H9 (cell line): ENCODE measurements around the gene RUVBL1. TPM values are rescaled to one million over a fixed set of nuclear protein-coding genes. Genes with fewer than 3 reads are reported as not detected.

Source experiments
- DNase-seq: peaks from one replicate; pipeline ENCODE4 v3.0.0-alpha.2; 2017
- H2AFZ ChIP-seq: one replicate; pipeline ENCODE4 v1.6.1; 2013; ENCODE audit warnings: mild to moderate bottlenecking, low read length, control low read depth, moderate library complexity
- H2AK5ac ChIP-seq: 2 replicates; pipeline ENCODE4 v1.6.1; 2013; ENCODE audit warnings: low read length, control low read depth, mixed read lengths; ENCODE audit not compliant: insufficient read length
- H2BK120ac ChIP-seq: one replicate; pipeline ENCODE4 v1.6.1; 2013; ENCODE audit warnings: low read depth, mild to moderate bottlenecking, low read length, control low read depth, inconsistent platforms; ENCODE audit not compliant: poor library complexity, severe bottlenecking
- H2BK12ac ChIP-seq: 2 replicates; pipeline ENCODE4 v1.6.1; 2013; ENCODE audit warnings: low read length, control low read depth, mixed read lengths, low read depth; ENCODE audit not compliant: insufficient read length
- H2BK15ac ChIP-seq: 2 replicates; pipeline ENCODE4 v1.6.1; 2013; ENCODE audit warnings: low read depth, low read length, control low read depth
- H2BK20ac ChIP-seq: one replicate; pipeline ENCODE4 v1.6.1; 2013; ENCODE audit warnings: low read depth, mild to moderate bottlenecking, low read length, control low read depth, inconsistent platforms; ENCODE audit not compliant: poor library complexity, severe bottlenecking
- H2BK5ac ChIP-seq: 2 replicates; pipeline ENCODE4 v1.6.1; 2013; ENCODE audit warnings: low read length, control low read depth, mixed read lengths; ENCODE audit not compliant: insufficient read length
- H3K14ac ChIP-seq: 2 replicates; pipeline ENCODE4 v1.6.1; 2013; ENCODE audit warnings: low read length, control low read depth; ENCODE audit not compliant: insufficient read depth
- H3K18ac ChIP-seq: 2 replicates; pipeline ENCODE4 v1.6.1; 2013; ENCODE audit warnings: low read depth, mild to moderate bottlenecking, mixed read lengths, low read length, control low read depth; ENCODE audit not compliant: insufficient read length
- H3K23ac ChIP-seq: 2 replicates; pipeline ENCODE4 v1.6.1; 2013; ENCODE audit warnings: low read length, control low read depth, mixed read lengths, low read depth; ENCODE audit not compliant: insufficient read length
- H3K23me2 ChIP-seq: 2 replicates; pipeline ENCODE4 v1.6.1; 2013; ENCODE audit warnings: low read depth, mild to moderate bottlenecking, mixed read lengths, low read length, control low read depth; ENCODE audit not compliant: insufficient read length, poor library complexity, severe bottlenecking
- H3K27ac ChIP-seq: 2 replicates; pipeline ENCODE4 v1.5.1; 2013; ENCODE audit warnings: low read length, control low read depth, mixed read lengths, low read depth; ENCODE audit not compliant: insufficient read length
- H3K27me3 ChIP-seq: 2 replicates; pipeline ENCODE4 v1.6.1; 2013; ENCODE audit warnings: low read length, control low read depth, inconsistent platforms; ENCODE audit not compliant: insufficient read depth
- H3K4ac ChIP-seq: 2 replicates; pipeline ENCODE4 v1.6.1; 2013; ENCODE audit warnings: low read depth, mild to moderate bottlenecking, control low read depth, inconsistent platforms, low read length, moderate library complexity
- H3K4me1 ChIP-seq: 2 replicates; pipeline ENCODE4 v1.6.1; 2013; ENCODE audit warnings: low read length, control low read depth, inconsistent platforms; ENCODE audit not compliant: insufficient read depth
- H3K4me2 ChIP-seq: 2 replicates; pipeline ENCODE4 v1.6.1; 2013; ENCODE audit warnings: low read length, control low read depth, mixed read lengths; ENCODE audit not compliant: insufficient read length, insufficient read depth
- H3K56ac ChIP-seq: 2 replicates; pipeline ENCODE4 v1.6.1; 2013; ENCODE audit warnings: low read depth, mild to moderate bottlenecking, mixed read lengths, low read length, control low read depth; ENCODE audit not compliant: insufficient read length
- H3K79me1 ChIP-seq: 2 replicates; pipeline ENCODE4 v1.6.1; 2013; ENCODE audit warnings: low read depth, mild to moderate bottlenecking, moderate library complexity, low read length, control low read depth, inconsistent platforms; ENCODE audit not compliant: insufficient read depth, poor library complexity, severe bottlenecking
- H3K79me2 ChIP-seq: 2 replicates; pipeline ENCODE4 v1.6.1; 2013; ENCODE audit warnings: low read length, control low read depth, inconsistent platforms; ENCODE audit not compliant: insufficient read depth
- H3K9ac ChIP-seq: 2 replicates; pipeline ENCODE4 v1.6.1; 2013; ENCODE audit warnings: low read length, control low read depth, mixed read lengths; ENCODE audit not compliant: insufficient read length; ENCODE audit errors: extremely low read depth
- H3K9me3 ChIP-seq: one replicate; pipeline ENCODE4 v1.6.1; 2013; ENCODE audit warnings: low read depth, low read length, inconsistent platforms; ENCODE audit not compliant: control insufficient read depth
- H3T11ph ChIP-seq: one replicate; pipeline ENCODE4 v1.6.1; 2013; ENCODE audit warnings: mild to moderate bottlenecking, low read length, control low read depth, inconsistent platforms
- H4K20me1 ChIP-seq: one replicate; pipeline ENCODE4 v1.6.1; 2013; ENCODE audit not compliant: control insufficient read depth, insufficient read length, insufficient read depth
- H4K5ac ChIP-seq: 2 replicates; pipeline ENCODE4 v1.6.1; 2013; ENCODE audit warnings: low read depth, mild to moderate bottlenecking, mixed read lengths, low read length, control low read depth; ENCODE audit not compliant: insufficient read length
- H4K8ac ChIP-seq: replicated peaks from 2 replicates; pipeline ENCODE4 v1.6.1; 2013; ENCODE audit warnings: low read length, control low read depth, mixed read lengths, low read depth; ENCODE audit not compliant: insufficient read length
- H4K91ac ChIP-seq: 2 replicates; pipeline ENCODE4 v1.6.1; 2013; ENCODE audit warnings: low read depth, mild to moderate bottlenecking, moderate library complexity, mixed read lengths, low read length, control low read depth; ENCODE audit not compliant: insufficient read length
- H3K27ac Mint-ChIP-seq, 3 experiments: 2 replicates in 2 of 3; 3 replicates in 1 of 3; pipeline ENCODE4 v1.8.0; 2020 to 2021; ENCODE audit warnings: mixed read lengths in 3 of 3, mild to moderate bottlenecking in 1 of 3, moderate library complexity in 1 of 3
- H3K27me3 Mint-ChIP-seq: 2 replicates; pipeline ENCODE4 v1.8.0; 2021; ENCODE audit warnings: low read depth, mild to moderate bottlenecking, moderate library complexity, mixed read lengths
- H3K36me3 Mint-ChIP-seq, 3 experiments: 2 replicates in 2 of 3; 3 replicates in 1 of 3; pipeline ENCODE4 v1.8.0; 2020 to 2021; ENCODE audit warnings: low read depth in 3 of 3, mixed read lengths in 3 of 3; ENCODE audit not compliant: insufficient read depth in 1 of 3
- H3K4me1 Mint-ChIP-seq, 2 experiments: 2 replicates each; pipeline ENCODE4 v1.8.0; 2020; ENCODE audit warnings: mixed read lengths in 2 of 2
- H3K4me3 Mint-ChIP-seq, 2 experiments: 2 replicates in 1 of 2; 3 replicates in 1 of 2; pipeline ENCODE4 v1.8.0; 2020 to 2021; ENCODE audit warnings: mild to moderate bottlenecking in 2 of 2, mixed read lengths in 2 of 2, moderate library complexity in 1 of 2
- H3K9me3 Mint-ChIP-seq, 2 experiments: 2 replicates in 1 of 2; 3 replicates in 1 of 2; pipeline ENCODE4 v1.8.0; 2020; ENCODE audit warnings: mild to moderate bottlenecking in 2 of 2, mixed read lengths in 2 of 2, moderate library complexity in 1 of 2
- WGBS: extraction: QIAGEN DNeasy Blood & Tissue Kit; methylation state at CpG from one replicate; pipeline ENCODE4 v1.1.7; 2013; ENCODE audit warnings: missing lambda C conversion rate, low lambda C conversion rate, mixed read lengths; ENCODE audit not compliant: insufficient read length; ENCODE audit errors: extremely low coverage; 5-methylcytosine and 5-hydroxymethylcytosine counted together
- total RNA-seq: library from RNA; stranded (reverse); gene quantifications from 2 replicates; pipeline ENCODE4 v1.2.1, GENCODE V29; 2021
- TF ChIP-seq, protein P1 (sequence below): fragments of 200-600 bp; sonication (generic); conservative IDR thresholded peaks from 3 replicates; pipeline ENCODE4 v1.8.0; 2021; ENCODE audit warnings: antibody characterized with exemption, mild to moderate bottlenecking

RUVBL1 gene
- total RNA-seq, 1 experiment from 2014 or later = 99.6 TPM

DNA sequence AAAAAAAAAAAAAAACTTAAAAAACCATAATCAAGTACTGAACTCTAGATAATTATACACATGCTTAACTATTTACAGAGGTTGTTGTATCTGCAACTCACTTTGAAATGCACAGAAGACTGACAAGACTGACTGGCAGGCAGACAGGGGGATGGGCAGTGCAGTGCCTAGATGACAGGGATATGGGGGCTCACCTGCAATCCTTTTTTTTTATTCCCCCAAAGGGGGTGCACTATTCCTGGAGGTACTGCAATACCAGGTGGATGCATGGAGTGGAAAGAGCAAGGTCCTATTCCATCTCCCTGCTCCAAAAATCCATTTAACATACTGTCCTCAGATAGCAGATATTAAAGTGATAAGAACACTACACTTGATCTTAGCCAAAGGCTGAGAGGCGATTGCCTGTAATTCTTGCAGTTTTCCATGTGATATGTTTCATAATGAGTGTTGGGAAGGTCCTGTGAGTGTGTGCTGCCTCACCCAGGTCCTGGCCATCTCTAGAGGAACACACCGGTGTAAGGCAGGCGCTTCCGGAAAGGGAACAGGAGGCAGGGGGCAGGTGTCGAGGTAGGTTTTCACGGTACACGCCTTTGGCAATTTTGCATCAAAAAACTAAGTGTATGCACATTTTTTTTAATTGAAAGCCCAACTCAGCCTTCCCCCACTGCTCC is 48.6 kb downstream of the RUVBL1 start:
- Mint-ChIP-seq H3K27me3 (peaks cover 14% of the 10 kb centered on the region), H3K9me3 (no peaks in the 10 kb centered on the region), H3K27ac (peak overlapping the region; percentile 75 to 87 (median 79); a peak in 5 of 7 replicates), H3K36me3 (peaks cover 13 to 40% (median 26%) of the 10 kb centered on the region in 3 experiments; a peak in 6 of 7 replicates), H3K4me1 (peaks cover 11 to 15% of the 10 kb centered on the region in 2 experiments), H3K4me3 (peak overlapping the region; percentile 72 to 82)
- H2BK15ac ChIP-seq = no peak overlapping the region
- no peak overlapping the region for H2BK5ac ChIP-seq
- no peak overlapping the region for H4K8ac ChIP-seq
- TF ChIP-seq, protein P1, sequence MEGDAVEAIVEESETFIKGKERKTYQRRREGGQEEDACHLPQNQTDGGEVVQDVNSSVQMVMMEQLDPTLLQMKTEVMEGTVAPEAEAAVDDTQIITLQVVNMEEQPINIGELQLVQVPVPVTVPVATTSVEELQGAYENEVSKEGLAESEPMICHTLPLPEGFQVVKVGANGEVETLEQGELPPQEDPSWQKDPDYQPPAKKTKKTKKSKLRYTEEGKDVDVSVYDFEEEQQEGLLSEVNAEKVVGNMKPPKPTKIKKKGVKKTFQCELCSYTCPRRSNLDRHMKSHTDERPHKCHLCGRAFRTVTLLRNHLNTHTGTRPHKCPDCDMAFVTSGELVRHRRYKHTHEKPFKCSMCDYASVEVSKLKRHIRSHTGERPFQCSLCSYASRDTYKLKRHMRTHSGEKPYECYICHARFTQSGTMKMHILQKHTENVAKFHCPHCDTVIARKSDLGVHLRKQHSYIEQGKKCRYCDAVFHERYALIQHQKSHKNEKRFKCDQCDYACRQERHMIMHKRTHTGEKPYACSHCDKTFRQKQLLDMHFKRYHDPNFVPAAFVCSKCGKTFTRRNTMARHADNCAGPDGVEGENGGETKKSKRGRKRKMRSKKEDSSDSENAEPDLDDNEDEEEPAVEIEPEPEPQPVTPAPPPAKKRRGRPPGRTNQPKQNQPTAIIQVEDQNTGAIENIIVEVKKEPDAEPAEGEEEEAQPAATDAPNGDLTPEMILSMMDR = no peak
- H3K56ac ChIP-seq = no peak overlapping the region
- H2BK20ac ChIP-seq = no peak overlapping the region
- no peak overlapping the region for H4K5ac ChIP-seq
- no peak overlapping the region for H2BK12ac ChIP-seq
- no peak overlapping the region for H2BK120ac ChIP-seq
- no peak overlapping the region for H3K9ac ChIP-seq
- H2AFZ ChIP-seq = no peak overlapping the region
- H3T11ph ChIP-seq = no peak overlapping the region
- H3K79me2 ChIP-seq = no peaks in the 10 kb centered on the region
- H3K14ac ChIP-seq = no peak overlapping the region
- H3K79me1 ChIP-seq = no peaks in the 10 kb centered on the region
- H3K27ac ChIP-seq = no peak overlapping the region
- no peaks in the 10 kb centered on the region for H3K9me3 ChIP-seq
- no peak overlapping the region for H3K23ac ChIP-seq
- H3K4me1 ChIP-seq = peaks cover 6% of the 10 kb centered on the region; the same call in 1 of the 2 replicates
- WGBS = no CpG with 5 or more reads among the region's 7 CpGs
- no peak overlapping the region for H4K91ac ChIP-seq
- no peaks in the 10 kb centered on the region for H3K27me3 ChIP-seq
- H2AK5ac ChIP-seq = no peak overlapping the region
- DNase-seq = no peak
- H3K4ac ChIP-seq = no peak overlapping the region
- no peak overlapping the region for H3K18ac ChIP-seq
- H3K23me2 ChIP-seq = peaks cover 12% of the 10 kb centered on the region
- H4K20me1 ChIP-seq = no peaks in the 10 kb centered on the region
- H3K4me2 ChIP-seq = peak overlapping the region; percentile 53
